HG02870 (cell line): ENCODE data around the gene CXCL6.

Source experiments
- ATAC-seq: cut with Tn5 transposase; IDR thresholded peaks from one replicate; pipeline ENCODE4 v1.9.1; 2021; ENCODE audit warnings: mild to moderate bottlenecking, moderate library complexity; ENCODE audit not compliant: unreplicated experiment

Gene CXCL6

GRCh38 chr4:73836373-73837279, at the start of gene CXCL6:
CXCL6 (plus strand) TSS chr4:73836678; CDS start chr4:73836751, 73 bp downstream.
- ATAC-seq: no peak

- ATAC-seq: no peak
These were observed 48.1 kb upstream of the CXCL6 start for GRCh38 chr4:73788411-73788810.

- ATAC-seq: no peak
These were observed 37.6 kb upstream of the CXCL6 start for GRCh38 chr4:73798842-73799241.

GRCh38 chr4:73800206-73800605, 36.3 kb upstream of the CXCL6 start:
- no peak for ATAC-seq

- no peak for ATAC-seq
These were observed 34.8 kb upstream of the CXCL6 start for GRCh38 chr4:73801692-73802091.

- no peak for ATAC-seq
These were observed 33.3 kb upstream of the CXCL6 start for GRCh38 chr4:73803213-73803612.

- ATAC-seq: no peak
These were observed 26.3 kb upstream of the CXCL6 start for GRCh38 chr4:73810191-73810590.

GRCh38 chr4:73811841-73812240, 24.6 kb upstream of the CXCL6 start:
- ATAC-seq: no peak

GRCh38 chr4:73814679-73815078, 21.8 kb upstream of the CXCL6 start:
- no peak for ATAC-seq

- ATAC-seq: no peak
These were observed 21.3 kb upstream of the CXCL6 start for GRCh38 chr4:73815145-73815544.

- ATAC-seq: no peak
These were observed 19.7 kb upstream of the CXCL6 start for GRCh38 chr4:73816814-73817213.

GRCh38 chr4:73817341-73817740, 19.1 kb upstream of the CXCL6 start:
- no peak for ATAC-seq

- ATAC-seq: no peak
These were observed 15.2 kb upstream of the CXCL6 start for GRCh38 chr4:73821325-73821724.

- no peak for ATAC-seq
These were observed 14.1 kb upstream of the CXCL6 start for GRCh38 chr4:73822389-73822788.

- ATAC-seq: no peak
These were observed 13.5 kb upstream of the CXCL6 start for GRCh38 chr4:73822812-73823504.

GRCh38 chr4:73823760-73824159, 12.7 kb upstream of the CXCL6 start:
- no peak for ATAC-seq

- ATAC-seq: no peak
These were observed 7.5 kb upstream of the CXCL6 start for GRCh38 chr4:73828956-73829355.

GRCh38 chr4:73831569-73831968, 4.9 kb upstream of the CXCL6 start:
- no peak for ATAC-seq

- ATAC-seq: no peak
These were observed 3.7 kb upstream of the CXCL6 start for GRCh38 chr4:73832651-73833237.

GRCh38 chr4:73839071-73839470, 2.6 kb downstream of the CXCL6 start:
- ATAC-seq: no peak

GRCh38 chr4:73839715-73840114, 3.2 kb downstream of the CXCL6 start:
- no peak for ATAC-seq
